DOHH2 (cell line): ENCODE data around the gene TOMM22.

Experiments used
- H3F3A ChIP-seq: fragments of 200-600 bp; sonication (generic), shearing (Covaris generic); 2 replicates; pipeline ENCODE4 v1.6.0; 2016; ENCODE audit warnings: antibody characterized with exemption, mild to moderate bottlenecking; ENCODE audit not compliant: control insufficient read depth, insufficient read depth
- H3K27ac ChIP-seq: fragments of 200-600 bp; sonication (generic); 2 replicates; pipeline ENCODE4 v1.5.1; 2014; ENCODE audit warnings: low read depth, mild to moderate bottlenecking, low read length, moderate library complexity
- H3K27me3 ChIP-seq: fragments of 200-600 bp; sonication (generic); 2 replicates; pipeline ENCODE4 v1.6.1; 2014; ENCODE audit warnings: mild to moderate bottlenecking, low read length, mixed read lengths; ENCODE audit not compliant: control insufficient read depth
- H3K36me3 ChIP-seq: fragments of 200-600 bp; sonication (generic); 2 replicates; pipeline ENCODE4 v1.6.1; 2014; ENCODE audit warnings: mild to moderate bottlenecking, low read length, moderate library complexity, mixed read lengths; ENCODE audit not compliant: control insufficient read depth
- H3K4me1 ChIP-seq: fragments of 200-600 bp; sonication (generic); 2 replicates; pipeline ENCODE4 v1.6.1; 2014; ENCODE audit warnings: mild to moderate bottlenecking, low read length, mixed read lengths; ENCODE audit not compliant: control insufficient read depth
- H3K4me2 ChIP-seq: fragments of 200-600 bp; sonication (generic); 2 replicates; pipeline ENCODE4 v1.6.0; 2014; ENCODE audit warnings: mild to moderate bottlenecking, low read length, moderate library complexity
- H3K4me3 ChIP-seq: fragments of 200-600 bp; sonication (generic); 2 replicates; pipeline ENCODE4 v1.5.1; 2014; ENCODE audit warnings: mild to moderate bottlenecking, low read length, mixed read lengths
- H3K79me2 ChIP-seq: fragments of 200-600 bp; sonication (generic); 2 replicates; pipeline ENCODE4 v1.6.1; 2014; ENCODE audit warnings: mild to moderate bottlenecking, low read length, mixed read lengths; ENCODE audit not compliant: control insufficient read depth
- H3K9me2 ChIP-seq: fragments of 200-600 bp; sonication (generic); replicated peaks from 2 replicates; pipeline ENCODE4 v1.6.1; 2014; ENCODE audit warnings: mild to moderate bottlenecking, low read length, mixed read lengths; ENCODE audit not compliant: control insufficient read depth
- H3K9me3 ChIP-seq: fragments of 200-600 bp; sonication (generic); 2 replicates; pipeline ENCODE4 v1.6.1; 2014; ENCODE audit warnings: antibody characterized with exemption, low read length, mixed read lengths; ENCODE audit not compliant: control insufficient read depth, insufficient read depth
- H4K20me1 ChIP-seq: fragments of 200-600 bp; sonication (generic); 2 replicates; pipeline ENCODE4 v1.6.0; 2014; ENCODE audit warnings: low read depth, mild to moderate bottlenecking, antibody characterized with exemption, low read length, moderate library complexity; ENCODE audit not compliant: control insufficient read depth, insufficient read depth
- CTCF ChIP-seq: fragments of 200-600 bp; sonication (generic); IDR thresholded peaks from one replicate; pipeline ENCODE4 v1.5.1; 2014; ENCODE audit warnings: antibody characterized with exemption, mild to moderate bottlenecking, low read depth, low read length; ENCODE audit not compliant: poor library complexity, severe bottlenecking
- EZH2phosphoT487 ChIP-seq: fragments of 200-600 bp; sonication (generic); IDR thresholded peaks from 2 replicates; pipeline ENCODE4 v1.6.1; 2017; ENCODE audit warnings: borderline replicate concordance, mild to moderate bottlenecking, antibody characterized with exemption, low read length, moderate library complexity, mixed read lengths

The TOMM22 gene

GRCh38 chr22:38689651-38690050, 7.9 kb downstream of the TOMM22 start:
- peaks cover 7% of the 10 kb centered on the region; the same call in 1 of the 2 replicates for H4K20me1 ChIP-seq
- H3K79me2 ChIP-seq, result peaks cover 37% of the 10 kb centered on the region
- peaks cover 78% of the 10 kb centered on the region for H3K36me3 ChIP-seq
- peaks cover 10% of the 10 kb centered on the region for H3K4me1 ChIP-seq
- H3K27me3 ChIP-seq, result no peaks in the 10 kb centered on the region
- no peak overlapping the region for H3K4me3 ChIP-seq
- no peaks in the 10 kb centered on the region for H3K9me2 ChIP-seq
- peaks cover 9% of the 10 kb centered on the region for H3F3A ChIP-seq
- no peak overlapping the region for H3K4me2 ChIP-seq
- TF ChIP-seq EZH2phosphoT487 (no peak), CTCF (no peak)
- no peak overlapping the region for H3K27ac ChIP-seq
- H3K9me3 ChIP-seq, result no peaks in the 10 kb centered on the region

- Histone ChIP-seq H3K4me2 (peak overlapping the region; percentile 40), H3K36me3 (peaks cover 68% of the 10 kb centered on the region), H3F3A (peaks cover 7% of the 10 kb centered on the region), H3K27ac (no peak overlapping the region), H3K9me3 (no peaks in the 10 kb centered on the region), H4K20me1 (peaks cover 17% of the 10 kb centered on the region; the same call in 1 of the 2 replicates), H3K9me2 (no peaks in the 10 kb centered on the region), H3K4me3 (0 out of 2 replicates have a peak overlapping the region, but pooled peaks have one; percentile 1), H3K4me1 (peaks cover 43% of the 10 kb centered on the region), H3K27me3 (no peaks in the 10 kb centered on the region), H3K79me2 (peaks cover 81% of the 10 kb centered on the region)
- TF ChIP-seq CTCF, result no peak
- no peak for TF ChIP-seq EZH2phosphoT487
These were observed 12.3 kb downstream of the TOMM22 start for GRCh38 chr22:38694049-38694448.

- Histone ChIP-seq H3K4me3 (no peak overlapping the region), H3K4me1 (peaks cover 52% of the 10 kb centered on the region), H3K27ac (no peak overlapping the region), H3K9me2 (no peaks in the 10 kb centered on the region), H3K4me2 (no peak overlapping the region), H3K36me3 (peaks cover 71% of the 10 kb centered on the region), H3K27me3 (no peaks in the 10 kb centered on the region), H3K79me2 (peaks cover 90% of the 10 kb centered on the region), H3K9me3 (no peaks in the 10 kb centered on the region), H4K20me1 (peaks cover 17% of the 10 kb centered on the region; the same call in 1 of the 2 replicates), H3F3A (peaks cover 11% of the 10 kb centered on the region)
- TF ChIP-seq CTCF (no peak), EZH2phosphoT487 (no peak)
These were observed 13.2 kb downstream of the TOMM22 start for GRCh38 chr22:38694940-38695339.
